ENCODE results near the gene CHRNA4. TPM values are rescaled to one million over a fixed set of nuclear protein-coding genes. Genes with fewer than 3 reads are reported as not detected.

The CHRNA4 gene
- total RNA-seq, 2 donors from 2014 or later = 0.46 TPM; not detected in 1

DNA sequence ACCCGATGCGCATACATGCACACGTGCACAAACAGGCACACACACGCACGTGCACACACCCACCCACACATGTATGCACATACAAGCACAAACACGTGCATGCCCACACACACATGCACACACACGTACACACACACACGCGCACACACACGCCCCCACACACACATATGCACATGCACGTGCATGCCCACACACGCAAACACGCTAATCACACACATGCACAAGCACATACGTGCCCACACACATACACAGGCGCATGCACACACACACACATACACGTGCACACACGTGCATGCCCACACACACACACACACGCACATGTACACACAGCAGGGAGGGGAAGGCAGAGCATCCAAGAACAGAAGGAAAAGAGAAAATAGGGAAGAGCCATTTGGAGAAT is 26.8 kb upstream of the CHRNA4 start:
- Histone ChIP-seq H3K4me1 (ENCODE audit: control insufficient read depth, insufficient read depth, low read length) (no peaks in the 10 kb centered on the region), H3K36me3 (ENCODE audit: control insufficient read depth, insufficient read depth, low read length) (no peaks in the 10 kb centered on the region), H3K9ac (ENCODE audit: extremely low read depth, low read length, poor library complexity, severe bottlenecking) (no peak overlapping the region), H3K27me3 (ENCODE audit: control insufficient read depth, insufficient read depth, low read length, poor library complexity, severe bottlenecking) (no peaks in the 10 kb centered on the region), H3K4me3 (ENCODE audit: low read length) (peak overlapping the region; percentile 16), H3K9me3 (ENCODE audit: control insufficient read depth, low read length) (peaks cover 31% of the 10 kb centered on the region), H3K27ac (ENCODE audit: low read depth, low read length) (no peak overlapping the region)
- Mint-ChIP-seq H3K9me3 (peaks cover 47% of the 10 kb centered on the region), H3K27ac (no peak overlapping the region), H3K4me3 (no peak overlapping the region), H3K4me1 (no peaks in the 10 kb centered on the region), H3K27me3 (ENCODE audit: insufficient read depth) (no peaks in the 10 kb centered on the region), H3K36me3 (ENCODE audit: low read depth) (no peaks in the 10 kb centered on the region)
- DNase-seq = no peak
- whole genome bisulfite sequencing, 2 experiments (ENCODE audit: insufficient coverage in 1 of 2, insufficient read length in 1 of 2) = 95% methylated on average over 15 of the region's 18 CpGs; no CpG with 5 or more reads in 1 of the 2 experiments
- no peak for TF ChIP-seq CTCF (conservative IDR thresholded peaks at IDR 0.05)

- H3K9me3 Mint-ChIP-seq = peaks cover 46% of the 10 kb centered on the region
- no peaks in the 10 kb centered on the region for H3K4me1 Mint-ChIP-seq
- H3K36me3 ChIP-seq (ENCODE audit: control insufficient read depth, insufficient read depth, low read length) = no peaks in the 10 kb centered on the region
- peaks cover 31% of the 10 kb centered on the region for H3K9me3 ChIP-seq (ENCODE audit: control insufficient read depth, low read length)
- no peak overlapping the region for H3K4me3 Mint-ChIP-seq
- H3K27me3 ChIP-seq (ENCODE audit: control insufficient read depth, insufficient read depth, low read length, poor library complexity, severe bottlenecking) = no peaks in the 10 kb centered on the region
- no peak for TF ChIP-seq CTCF (conservative IDR thresholded peaks at IDR 0.05)
- H3K36me3 Mint-ChIP-seq (ENCODE audit: low read depth) = no peaks in the 10 kb centered on the region
- WGBS, 2 experiments (ENCODE audit: insufficient coverage in 1 of 2, insufficient read length in 1 of 2) = 92 to 95% methylated on average over 9 to 13 of the region's 13 CpGs
- H3K27me3 Mint-ChIP-seq (ENCODE audit: insufficient read depth) = no peaks in the 10 kb centered on the region
- H3K4me1 ChIP-seq (ENCODE audit: control insufficient read depth, insufficient read depth, low read length) = no peaks in the 10 kb centered on the region
- DNase-seq = no peak
- H3K9ac ChIP-seq (ENCODE audit: extremely low read depth, low read length, poor library complexity, severe bottlenecking) = no peak overlapping the region
- H3K27ac ChIP-seq (ENCODE audit: low read depth, low read length) = no peak overlapping the region
- no peak overlapping the region for H3K27ac Mint-ChIP-seq
- peak overlapping the region; percentile 16 for H3K4me3 ChIP-seq (ENCODE audit: low read length)
These were observed 26.2 kb upstream of the CHRNA4 start for GRCh38 chr20:63387393-63387792.

GRCh38 chr20:63386491-63386890 is 25.3 kb upstream of the CHRNA4 start:
- H3K4me3 ChIP-seq (ENCODE audit: low read length) = no peak overlapping the region
- TF ChIP-seq CTCF (conservative IDR thresholded peaks at IDR 0.05) = no peak
- Mint-ChIP-seq H3K27me3 (ENCODE audit: insufficient read depth) (no peaks in the 10 kb centered on the region), H3K9me3 (peaks cover 44% of the 10 kb centered on the region), H3K27ac (no peak overlapping the region), H3K4me3 (no peak overlapping the region), H3K4me1 (no peaks in the 10 kb centered on the region), H3K36me3 (ENCODE audit: low read depth) (no peaks in the 10 kb centered on the region)
- H3K9ac ChIP-seq (ENCODE audit: extremely low read depth, low read length, poor library complexity, severe bottlenecking) = no peak overlapping the region
- no peaks in the 10 kb centered on the region for H3K36me3 ChIP-seq (ENCODE audit: control insufficient read depth, insufficient read depth, low read length)
- WGBS, 2 experiments (ENCODE audit: insufficient coverage in 1 of 2, insufficient read length in 1 of 2) = 84 to 90% methylated on average over 7 to 18 of the region's 18 CpGs
- H3K27me3 ChIP-seq (ENCODE audit: control insufficient read depth, insufficient read depth, low read length, poor library complexity, severe bottlenecking) = no peaks in the 10 kb centered on the region
- no peak for DNase-seq
- no peak overlapping the region for H3K27ac ChIP-seq (ENCODE audit: low read depth, low read length)
- no peaks in the 10 kb centered on the region for H3K4me1 ChIP-seq (ENCODE audit: control insufficient read depth, insufficient read depth, low read length)
- peaks cover 31% of the 10 kb centered on the region for H3K9me3 ChIP-seq (ENCODE audit: control insufficient read depth, low read length)
